Keratinocyte (primary cell): ENCODE measurements around the gene HSBP1. TPM values are rescaled to one million over a fixed set of nuclear protein-coding genes. Genes with fewer than 3 reads are reported as not detected.

ENCODE experiments used
- DNase-seq: peaks from one replicate; pipeline ENCODE4 v3.0.0-alpha.2; 2011; ENCODE audit warnings: low read depth, missing footprints, low spot score
- FAIRE-seq: peaks from 2 replicates; lab custom pipeline; 2011; peaks lifted over from hg19 to GRCh38; lab: Jason Lieb, UNC
- H2AFZ ChIP-seq: 2 replicates; pipeline ENCODE4 v1.6.0; 2012; ENCODE audit warnings: low read length, control low read depth, inconsistent platforms; ENCODE audit not compliant: control insufficient read depth
- H3K27ac ChIP-seq: 2 replicates; pipeline ENCODE4 v1.5.1; 2011; ENCODE audit warnings: low read length; ENCODE audit not compliant: control insufficient read depth, insufficient read depth
- H3K27me3 ChIP-seq: 3 replicates; pipeline ENCODE4 v1.6.0; 2011; ENCODE audit warnings: low read length; ENCODE audit not compliant: control insufficient read depth, insufficient read depth; ENCODE audit errors: extremely low read depth
- H3K36me3 ChIP-seq, 2 experiments: 2 replicates in 1 of 2; 3 replicates in 1 of 2; pipeline ENCODE4 v1.5.1; 2011; ENCODE audit warnings: low read length in 2 of 2, mild to moderate bottlenecking in 1 of 2; ENCODE audit not compliant: control insufficient read depth in 2 of 2, insufficient read depth in 2 of 2; ENCODE audit errors: extremely low read depth in 1 of 2
- H3K4me1 ChIP-seq: 3 replicates; pipeline ENCODE4 v1.5.1; 2011; ENCODE audit warnings: low read length; ENCODE audit not compliant: control insufficient read depth, insufficient read depth; ENCODE audit errors: extremely low read depth
- H3K4me2 ChIP-seq: 3 replicates; pipeline ENCODE4 v1.6.0; 2011; ENCODE audit warnings: low read depth, low read length; ENCODE audit not compliant: control insufficient read depth, insufficient read depth; ENCODE audit errors: extremely low read depth
- H3K4me3 ChIP-seq, 3 experiments: fragments of 200-600 bp in 1 of 3; sonication (generic) in 1 of 3; 2 replicates in 2 of 3; 3 replicates in 1 of 3; pipeline ENCODE4 v1.5.1; 2011 to 2016; ENCODE audit warnings: low read length in 3 of 3, mild to moderate bottlenecking in 3 of 3, control low read depth in 2 of 3, inconsistent platforms in 1 of 3, low read depth in 1 of 3, mixed read lengths in 1 of 3, mixed run types in 1 of 3, moderate library complexity in 1 of 3; ENCODE audit not compliant: control insufficient read depth in 2 of 3, insufficient read depth in 2 of 3; ENCODE audit errors: extremely low read depth in 1 of 3
- H3K79me2 ChIP-seq: 2 replicates; pipeline ENCODE4 v1.6.0; 2012; ENCODE audit warnings: low read length; ENCODE audit not compliant: control insufficient read depth, insufficient read depth
- H3K9ac ChIP-seq: 3 replicates; pipeline ENCODE4 v1.6.0; 2011; ENCODE audit warnings: low read length; ENCODE audit not compliant: control insufficient read depth, insufficient read depth; ENCODE audit errors: extremely low read depth
- H3K9me1 ChIP-seq: 3 replicates; pipeline ENCODE4 v1.6.0; 2011; ENCODE audit warnings: low read length; ENCODE audit not compliant: control insufficient read depth, insufficient read depth; ENCODE audit errors: extremely low read depth
- H3K9me3 ChIP-seq: 2 replicates; pipeline ENCODE4 v1.5.1; 2012; ENCODE audit warnings: low read depth, low read length; ENCODE audit not compliant: control insufficient read depth
- H4K20me1 ChIP-seq: 3 replicates; pipeline ENCODE4 v1.6.0; 2011; ENCODE audit warnings: low read length; ENCODE audit not compliant: control insufficient read depth, insufficient read depth; ENCODE audit errors: extremely low read depth
- EZH2 ChIP-seq: IDR thresholded peaks from one replicate; pipeline ENCODE4 v1.6.1; 2012; ENCODE audit warnings: inconsistent platforms, mild to moderate bottlenecking, low read length, moderate library complexity
- dilution Hi-C: fragments of 300-500 bp; cut with MboI; formaldehyde crosslinking; loops from one replicate; pipeline ENCODE4 v1.7.0; 2020; ENCODE audit warnings: low sequenced_read_pairs; ENCODE audit not compliant: extremely low pct_ligation_motif_present
- polyA minus RNA-seq, 3 experiments: library from RNA; depleted of rRNA, polyadenylated mRNA; stranded (reverse); fragments of >200 nt; gene quantifications; 1 replicate in 1 of 3; 2 replicates in 1 of 3; 3 replicates in 1 of 3; pipeline ENCODE4 v1.2.3, GENCODE V29; 2011
- polyA plus RNA-seq, 5 experiments: library from polyadenylated mRNA; depleted of rRNA in 3 of 5; stranded (reverse) in 3 of 5; stranded (forward) in 1 of 5; unstranded in 1 of 5; fragments of >200 nt; gene quantifications; 1 replicate in 1 of 5; 2 replicates in 3 of 5; 3 replicates in 1 of 5; pipeline versions ENCODE4 v1.2.1 to v1.2.3, GENCODE V29; 2011 to 2012; ENCODE audit warnings: missing spikeins in 2 of 5, low read depth in 1 of 5, low replicate concordance in 1 of 5
- TF ChIP-seq, protein P1 (sequence below), 3 experiments: IDR thresholded peaks in 1 of 3; conservative IDR thresholded peaks in 1 of 3; optimal IDR thresholded peaks in 1 of 3; 2 replicates in 2 of 3; 3 replicates in 1 of 3; pipeline versions ENCODE3 to v1.5.1; 2011; ENCODE audit warnings: low read length in 3 of 3, mild to moderate bottlenecking in 3 of 3, moderate library complexity in 2 of 3, control low read depth in 1 of 3, inconsistent platforms in 1 of 3; ENCODE audit not compliant: insufficient read depth in 2 of 3; ENCODE audit errors: extremely low read depth in 1 of 3

The HSBP1 gene
- polyA plus RNA-seq (119 to 264 TPM (median 213 TPM) in 3 replicates), polyA minus RNA-seq (31.7 to 119 TPM (median 89.5 TPM) in 3 replicates)
- polyA plus RNA-seq (2011; ENCODE audit: low read depth), result 247 TPM
- polyA plus RNA-seq (2011; cell fraction: cytosol; rRNA removed), result 158 and 206 TPM in 2 replicates
- 47.4 and 54.4 TPM in 2 replicates for polyA plus RNA-seq (2011; cell fraction: nucleus; rRNA removed)
- 204 and 255 TPM in 2 replicates for polyA plus RNA-seq (2012; ENCODE audit: low replicate concordance)
- 58.5 TPM for polyA minus RNA-seq (2011; cell fraction: cytosol; rRNA and poly(A)+ RNA removed)
- 11.2 and 19.0 TPM in 2 replicates for polyA minus RNA-seq (2011; cell fraction: nucleus; rRNA and poly(A)+ RNA removed)

DNA sequence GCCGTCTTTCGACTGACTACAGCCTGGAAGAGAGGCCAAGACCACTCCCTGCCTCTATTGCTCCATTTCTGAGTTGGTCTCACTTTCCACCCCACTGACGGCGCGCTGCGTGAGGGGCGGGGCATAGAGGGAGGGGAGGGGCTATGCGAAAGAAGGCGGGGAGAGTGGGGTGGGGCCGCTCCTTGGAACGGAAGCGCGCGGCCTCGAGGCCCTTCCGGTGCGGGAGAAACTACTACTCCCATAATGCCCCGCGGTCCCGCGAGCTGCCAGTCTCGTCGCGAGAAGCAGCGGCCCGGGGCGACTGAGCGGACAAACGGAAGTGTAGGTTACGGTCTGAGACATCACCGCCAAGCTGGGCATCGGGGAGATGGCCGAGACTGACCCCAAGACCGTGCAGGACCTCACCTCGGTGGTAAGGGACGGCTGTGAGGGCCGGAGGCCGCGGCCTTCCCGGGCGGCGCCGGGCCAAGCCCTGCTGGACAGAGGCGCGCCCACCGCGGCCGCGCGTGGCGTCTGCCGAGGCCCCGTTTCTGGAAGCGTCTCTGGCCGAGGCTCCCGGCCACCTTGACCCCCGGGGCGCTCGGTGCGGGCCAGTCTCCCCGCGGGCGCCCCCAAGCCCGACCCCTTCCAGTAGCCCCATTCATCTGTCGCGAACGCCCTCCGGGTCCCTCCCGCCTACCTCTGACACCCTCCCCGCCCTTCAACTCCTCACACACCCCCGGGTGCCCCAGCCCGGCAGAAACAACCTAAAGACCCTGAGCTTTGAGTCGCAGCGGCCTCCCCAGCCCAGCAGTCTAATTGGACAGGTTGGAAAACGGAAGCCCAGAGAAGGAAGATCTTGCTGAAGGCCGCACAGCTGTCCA lies at the start of gene HSBP1:
HSBP1 (plus strand) TSS at position 269 of the 863 bp plus-strand sequence; CDS start at position 368, 99 bp downstream.
- dilution Hi-C loops, result no loop called here
- H3K36me3 ChIP-seq, result peaks cover 2 to 10% of the 10 kb centered on the region in 2 experiments

DNA sequence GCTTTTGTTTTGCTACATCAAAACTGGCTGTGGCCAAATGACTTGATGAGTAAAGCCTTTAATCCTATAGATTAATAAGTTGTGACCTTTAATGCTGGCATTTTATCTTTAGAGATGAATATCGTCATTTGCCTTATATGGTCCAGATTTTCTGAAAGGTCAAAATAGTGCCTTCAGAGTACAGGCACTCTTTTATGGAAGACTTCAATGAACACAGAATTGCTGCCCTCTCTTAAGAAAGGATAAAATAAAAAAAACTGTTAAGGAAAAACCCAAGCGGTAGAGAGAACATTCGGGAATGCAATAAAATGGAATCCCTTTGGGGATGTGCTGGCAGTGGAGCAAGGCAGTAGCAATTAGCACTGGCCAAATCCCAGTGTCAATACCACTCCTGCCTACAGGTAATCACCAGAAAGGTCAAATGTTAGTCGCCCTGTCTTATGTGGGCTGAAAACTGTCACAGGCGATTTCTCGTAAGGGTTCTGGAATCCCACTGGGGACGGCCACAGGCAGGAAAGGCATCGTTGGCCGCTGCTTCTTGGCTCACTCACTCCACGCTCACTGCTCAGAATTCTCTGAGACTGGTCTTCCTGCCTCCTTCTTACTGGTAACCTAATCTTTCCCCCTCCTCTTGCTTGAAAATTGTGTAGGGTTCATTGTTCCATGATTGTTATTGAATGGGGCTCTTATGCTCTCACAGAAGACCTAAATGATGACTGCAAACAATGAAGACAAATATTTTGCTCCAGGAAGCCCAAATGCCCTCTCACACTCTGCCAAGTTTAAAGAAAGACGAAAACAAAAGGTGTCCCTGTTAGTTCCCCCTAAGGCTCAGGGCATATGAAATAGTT lies 45.4 kb upstream of the HSBP1 start:
- Histone ChIP-seq H3K4me1 (no peaks in the 10 kb centered on the region), H3K27ac (no peak overlapping the region), H3K9ac (no peak overlapping the region), H3K36me3 (no peaks in the 10 kb centered on the region), H3K9me1 (no peaks in the 10 kb centered on the region), H3K4me3 (no peak overlapping the region), H3K9me3 (no peaks in the 10 kb centered on the region), H4K20me1 (no peaks in the 10 kb centered on the region), H3K4me2 (no peak overlapping the region), H3K27me3 (no peaks in the 10 kb centered on the region), H3K79me2 (no peaks in the 10 kb centered on the region), H2AFZ (no peak overlapping the region)
- dilution Hi-C loops, result no loop called here
- FAIRE-seq, result no peak
- DNase-seq, result no peak
- TF ChIP-seq, protein P1, sequence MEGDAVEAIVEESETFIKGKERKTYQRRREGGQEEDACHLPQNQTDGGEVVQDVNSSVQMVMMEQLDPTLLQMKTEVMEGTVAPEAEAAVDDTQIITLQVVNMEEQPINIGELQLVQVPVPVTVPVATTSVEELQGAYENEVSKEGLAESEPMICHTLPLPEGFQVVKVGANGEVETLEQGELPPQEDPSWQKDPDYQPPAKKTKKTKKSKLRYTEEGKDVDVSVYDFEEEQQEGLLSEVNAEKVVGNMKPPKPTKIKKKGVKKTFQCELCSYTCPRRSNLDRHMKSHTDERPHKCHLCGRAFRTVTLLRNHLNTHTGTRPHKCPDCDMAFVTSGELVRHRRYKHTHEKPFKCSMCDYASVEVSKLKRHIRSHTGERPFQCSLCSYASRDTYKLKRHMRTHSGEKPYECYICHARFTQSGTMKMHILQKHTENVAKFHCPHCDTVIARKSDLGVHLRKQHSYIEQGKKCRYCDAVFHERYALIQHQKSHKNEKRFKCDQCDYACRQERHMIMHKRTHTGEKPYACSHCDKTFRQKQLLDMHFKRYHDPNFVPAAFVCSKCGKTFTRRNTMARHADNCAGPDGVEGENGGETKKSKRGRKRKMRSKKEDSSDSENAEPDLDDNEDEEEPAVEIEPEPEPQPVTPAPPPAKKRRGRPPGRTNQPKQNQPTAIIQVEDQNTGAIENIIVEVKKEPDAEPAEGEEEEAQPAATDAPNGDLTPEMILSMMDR (optimal IDR thresholded peaks at IDR 0.05 in 1 of 3, IDR thresholded peaks at IDR 0.05 in 1 of 3, conservative IDR thresholded peaks at IDR 0.05 in 1 of 3; ENCODE audit: extremely low read depth in 1 of 3, insufficient read depth in 2 of 3, low read length in 3 of 3), result no peak
- TF ChIP-seq EZH2, result no peak

More for the DNA sequence above, at the start of gene HSBP1:
- FAIRE-seq (no peak), DNase-seq (peak; percentile 35)
- Histone ChIP-seq H2AFZ (peak within 1 kb of the TSS; percentile 95), H3K9me1 (no peaks in the 10 kb centered on the region), H3K27ac (peak within 1 kb of the TSS; percentile 81), H3K9ac (peak within 1 kb of the TSS; percentile 87), H3K27me3 (no peaks in the 10 kb centered on the region), H3K79me2 (peaks cover 25% of the 10 kb centered on the region), H4K20me1 (peaks cover 3% of the 10 kb centered on the region), H3K9me3 (no peaks in the 10 kb centered on the region), H3K4me2 (peak within 1 kb of the TSS; percentile 99), H3K4me1 (peaks cover 8% of the 10 kb centered on the region), H3K4me3 (peak within 1 kb of the TSS; percentile 88 to 95 (median 93))
- no peak for TF ChIP-seq EZH2
- TF ChIP-seq, protein P1 (optimal IDR thresholded peaks at IDR 0.05 in 1 of 3, IDR thresholded peaks at IDR 0.05 in 1 of 3, conservative IDR thresholded peaks at IDR 0.05 in 1 of 3; ENCODE audit: extremely low read depth in 1 of 3, insufficient read depth in 2 of 3, low read length in 3 of 3), result no peak
